Prostate gland (tissue), 2 donors: Measurements from ENCODE around the gene GUSB.
"Not testable (repeated sequence)": the region's sequence is repeated elsewhere in the genome, so short reads cannot be mapped to it uniquely, and the experiment has no call there.

Experiments used
- CTCF ChIP-seq, 4 experiments: fragments of 200-600 bp in 2 of 4; fragments of 450-650 bp in 2 of 4; sonication (generic) in 2 of 4; IDR thresholded peaks; 1 replicate in 3 of 4; 2 replicates in 1 of 4; pipeline ENCODE4 v1.5.1; 2016 to 2019; ENCODE audit warnings: antibody characterized with exemption in 4 of 4, mild to moderate bottlenecking in 2 of 4, moderate library complexity in 2 of 4
- POLR2A ChIP-seq: fragments of 450-650 bp; IDR thresholded peaks from one replicate; pipeline ENCODE4 v1.6.1; 2016; ENCODE audit warnings: antibody characterized with exemption, mild to moderate bottlenecking
- POLR2AphosphoS5 ChIP-seq: sonication (generic); formaldehyde crosslinking; IDR thresholded peaks from one replicate; pipeline ENCODE4 v1.6.1; 2017; ENCODE audit warnings: antibody characterized with exemption

GRCh38 chr7:65945787-65946186 is 36.2 kb downstream of the GUSB start:
- not testable (repeated sequence) for TF ChIP-seq CTCF (IDR thresholded peaks at IDR 0.05); POLR2A; POLR2AphosphoS5
